ENCODE measurements around the gene PDE7B. TPM values are rescaled to one million over a fixed set of nuclear protein-coding genes. Genes with fewer than 3 reads are reported as not detected.

Gene PDE7B
- total and polyA plus RNA-seq, 4 experiments from 2014 or later = 0.06 to 0.94 (median 0.28) TPM

- intact Hi-C loops (cut with micrococcal nuclease) = no loop called here
- Histone ChIP-seq H3K9me3 (ENCODE audit: control insufficient read depth in 1 of 2, low read length in 2 of 2) (no peaks in the 10 kb centered on the region), H3K27me3 (ENCODE audit: insufficient read depth, low read length) (no peaks in the 10 kb centered on the region), H3K4me1 (ENCODE audit: insufficient read depth, low read length) (no peaks in the 10 kb centered on the region), H3K36me3 (ENCODE audit: insufficient read depth, low read length) (no peaks in the 10 kb centered on the region), H3K4me3 (ENCODE audit: low read length in 2 of 2) (no peak overlapping the region), H3K27ac (ENCODE audit: low read depth, low read length) (no peak overlapping the region)
- ChIA-PET CTCF (ENCODE audit: partially characterized antibody) (no interaction called here), POLR2A (ENCODE audit: partially characterized antibody) (no interaction called here)
- Mint-ChIP-seq H3K4me1 (no peaks in the 10 kb centered on the region), H3K27me3 (peaks cover 5 to 12% of the 10 kb centered on the region in 2 donors), H3K4me3 (no peak overlapping the region), H3K36me3 (no peaks in the 10 kb centered on the region), H3K27ac (no peak overlapping the region), H3K9me3 (no peaks in the 10 kb centered on the region)
- no peak for DNase-seq
Observed at GRCh38 chr6:136108361-136108945, 257.0 kb downstream of the PDE7B start.

DNA sequence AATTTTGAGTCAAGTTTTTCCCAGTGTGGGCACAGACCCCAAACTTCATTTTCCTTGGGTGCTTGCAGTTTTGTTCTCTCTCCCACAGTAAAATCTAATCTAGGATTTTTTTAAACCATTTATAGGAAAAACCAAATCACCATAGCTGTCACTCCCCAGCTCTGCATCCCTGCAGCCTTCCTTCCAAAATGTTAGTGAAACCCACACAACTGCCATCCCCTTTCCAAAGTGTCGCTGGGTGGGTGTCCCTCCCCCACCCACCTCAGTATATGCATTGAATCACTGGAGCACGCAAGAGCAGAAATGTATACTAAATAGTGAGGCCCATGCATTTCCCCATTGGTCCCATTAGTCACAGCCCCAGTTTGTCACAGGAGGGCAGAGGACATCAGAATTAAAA is 260.3 kb downstream of the PDE7B start:
- intact Hi-C loops (cut with micrococcal nuclease) = no loop called here
- H3K9me3 ChIP-seq (ENCODE audit: control insufficient read depth in 1 of 2, low read length in 2 of 2) = no peaks in the 10 kb centered on the region
- no peaks in the 10 kb centered on the region for H3K4me1 ChIP-seq (ENCODE audit: insufficient read depth, low read length)
- no peaks in the 10 kb centered on the region for H3K36me3 ChIP-seq (ENCODE audit: insufficient read depth, low read length)
- no peak for DNase-seq
- Mint-ChIP-seq H3K4me1 (no peaks in the 10 kb centered on the region), H3K27me3 (peaks cover 3 to 19% of the 10 kb centered on the region in 2 donors), H3K27ac (no peak overlapping the region), H3K4me3 (no peak overlapping the region), H3K9me3 (no peaks in the 10 kb centered on the region), H3K36me3 (no peaks in the 10 kb centered on the region)
- H3K27me3 ChIP-seq (ENCODE audit: insufficient read depth, low read length) = no peaks in the 10 kb centered on the region
- H3K4me3 ChIP-seq (ENCODE audit: low read length in 2 of 2) = no peak overlapping the region
- H3K27ac ChIP-seq (ENCODE audit: low read depth, low read length) = no peak overlapping the region
- CTCF ChIA-PET (ENCODE audit: partially characterized antibody) = no interaction called here
- POLR2A ChIA-PET (ENCODE audit: partially characterized antibody) = no interaction called here

GRCh38 chr6:136112262-136112661 is 260.8 kb downstream of the PDE7B start:
- ChIA-PET CTCF (ENCODE audit: partially characterized antibody) (interaction anchor here (2.2 kb wide), 1 partner anchor 16 kb away, joined by 6 read pairs; no protein-coding TSS in a partner anchor), POLR2A (ENCODE audit: partially characterized antibody) (no interaction called here)
- Histone ChIP-seq H3K27me3 (ENCODE audit: insufficient read depth, low read length) (no peaks in the 10 kb centered on the region), H3K4me1 (ENCODE audit: insufficient read depth, low read length) (no peaks in the 10 kb centered on the region), H3K27ac (ENCODE audit: low read depth, low read length) (no peak overlapping the region), H3K4me3 (ENCODE audit: low read length in 2 of 2) (no peak overlapping the region), H3K36me3 (ENCODE audit: insufficient read depth, low read length) (no peaks in the 10 kb centered on the region), H3K9me3 (ENCODE audit: control insufficient read depth in 1 of 2, low read length in 2 of 2) (no peaks in the 10 kb centered on the region)
- no peaks in the 10 kb centered on the region for H3K9me3 Mint-ChIP-seq
- no peaks in the 10 kb centered on the region for H3K4me1 Mint-ChIP-seq
- H3K27ac Mint-ChIP-seq = no peak overlapping the region
- peaks cover 3 to 19% of the 10 kb centered on the region in 2 donors for H3K27me3 Mint-ChIP-seq
- H3K4me3 Mint-ChIP-seq = no peak overlapping the region
- intact Hi-C loops (cut with micrococcal nuclease) = no loop called here
- no peak for DNase-seq
- H3K36me3 Mint-ChIP-seq = no peaks in the 10 kb centered on the region

DNA sequence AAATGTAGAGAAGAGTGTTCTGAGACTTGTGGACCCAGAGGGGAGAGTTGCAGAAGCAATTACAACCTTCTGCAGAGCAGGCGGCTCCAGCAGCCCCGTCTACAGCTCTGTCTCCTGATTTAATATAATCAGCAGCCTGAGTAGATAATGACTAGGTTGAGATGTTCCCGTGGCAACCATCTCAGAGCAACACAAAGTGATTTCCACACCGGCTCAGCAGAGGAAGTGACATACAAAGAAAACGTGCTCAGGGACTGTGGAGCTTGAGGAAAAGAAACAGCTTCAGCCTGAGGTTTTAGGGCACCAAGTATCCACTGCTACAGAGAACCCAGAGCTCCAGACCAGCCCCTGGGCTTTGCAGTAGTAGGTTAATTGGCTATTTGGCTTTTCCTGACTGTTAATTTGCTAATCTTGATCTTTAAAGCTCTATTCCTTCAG is 262.3 kb downstream of the PDE7B start:
- intact Hi-C loops (cut with micrococcal nuclease) = no loop called here
- peaks cover 3 to 16% of the 10 kb centered on the region in 2 donors for H3K27me3 Mint-ChIP-seq
- Histone ChIP-seq H3K4me1 (ENCODE audit: insufficient read depth, low read length) (no peaks in the 10 kb centered on the region), H3K27ac (ENCODE audit: low read depth, low read length) (no peak overlapping the region), H3K36me3 (ENCODE audit: insufficient read depth, low read length) (no peaks in the 10 kb centered on the region), H3K4me3 (ENCODE audit: low read length in 2 of 2) (no peak overlapping the region), H3K27me3 (ENCODE audit: insufficient read depth, low read length) (no peaks in the 10 kb centered on the region), H3K9me3 (ENCODE audit: control insufficient read depth in 1 of 2, low read length in 2 of 2) (no peaks in the 10 kb centered on the region)
- ChIA-PET CTCF (ENCODE audit: partially characterized antibody) (interaction anchor here (2.2 kb wide), 1 partner anchor 14 kb away, joined by 6 read pairs; no protein-coding TSS in a partner anchor), POLR2A (ENCODE audit: partially characterized antibody) (no interaction called here)
- DNase-seq = no peak
- no peaks in the 10 kb centered on the region for H3K4me1 Mint-ChIP-seq
- H3K36me3 Mint-ChIP-seq = no peaks in the 10 kb centered on the region
- no peak overlapping the region for H3K27ac Mint-ChIP-seq
- no peak overlapping the region for H3K4me3 Mint-ChIP-seq
- peaks cover 0 to 3% (median 0%) of the 10 kb centered on the region in 8 donors for H3K9me3 Mint-ChIP-seq

- H3K27me3 Mint-ChIP-seq = peaks cover 3 to 14% of the 10 kb centered on the region in 2 donors
- CTCF ChIA-PET (ENCODE audit: partially characterized antibody) = no interaction called here
- intact Hi-C loops (cut with micrococcal nuclease) = no loop called here
- H3K27me3 ChIP-seq (ENCODE audit: insufficient read depth, low read length) = no peaks in the 10 kb centered on the region
- H3K4me1 Mint-ChIP-seq = no peaks in the 10 kb centered on the region
- H3K4me3 Mint-ChIP-seq = no peak overlapping the region
- no peak overlapping the region for H3K27ac Mint-ChIP-seq
- H3K36me3 ChIP-seq (ENCODE audit: insufficient read depth, low read length) = no peaks in the 10 kb centered on the region
- no peak overlapping the region for H3K27ac ChIP-seq (ENCODE audit: low read depth, low read length)
- peaks cover 0 to 3% (median 0%) of the 10 kb centered on the region in 8 donors for H3K9me3 Mint-ChIP-seq
- POLR2A ChIA-PET (ENCODE audit: partially characterized antibody) = no interaction called here
- H3K4me3 ChIP-seq (ENCODE audit: low read length in 2 of 2) = no peak overlapping the region
- DNase-seq = no peak
- no peaks in the 10 kb centered on the region for H3K9me3 ChIP-seq (ENCODE audit: control insufficient read depth in 1 of 2, low read length in 2 of 2)
- no peaks in the 10 kb centered on the region for H3K4me1 ChIP-seq (ENCODE audit: insufficient read depth, low read length)
- H3K36me3 Mint-ChIP-seq = no peaks in the 10 kb centered on the region
Observed at GRCh38 chr6:136114661-136115060, 263.2 kb downstream of the PDE7B start.

GRCh38 chr6:136115941-136116340 is 264.4 kb downstream of the PDE7B start:
- no peaks in the 10 kb centered on the region for H3K4me1 Mint-ChIP-seq
- intact Hi-C loops (cut with micrococcal nuclease) = no loop called here
- no peak overlapping the region for H3K4me3 Mint-ChIP-seq
- H3K4me3 ChIP-seq (ENCODE audit: low read length in 2 of 2) = no peak overlapping the region
- no peaks in the 10 kb centered on the region for H3K36me3 ChIP-seq (ENCODE audit: insufficient read depth, low read length)
- H3K4me1 ChIP-seq (ENCODE audit: insufficient read depth, low read length) = no peaks in the 10 kb centered on the region
- H3K27me3 ChIP-seq (ENCODE audit: insufficient read depth, low read length) = no peaks in the 10 kb centered on the region
- no peak for DNase-seq
- ChIA-PET POLR2A (ENCODE audit: partially characterized antibody) (no interaction called here), CTCF (ENCODE audit: partially characterized antibody) (no interaction called here)
- H3K9me3 Mint-ChIP-seq = peaks cover 0 to 3% (median 0%) of the 10 kb centered on the region in 8 donors
- no peaks in the 10 kb centered on the region for H3K9me3 ChIP-seq (ENCODE audit: control insufficient read depth in 1 of 2, low read length in 2 of 2)
- no peaks in the 10 kb centered on the region for H3K36me3 Mint-ChIP-seq
- no peak overlapping the region for H3K27ac Mint-ChIP-seq
- H3K27ac ChIP-seq (ENCODE audit: low read depth, low read length) = no peak overlapping the region
- peaks cover 3 to 11% of the 10 kb centered on the region in 2 donors for H3K27me3 Mint-ChIP-seq

DNA sequence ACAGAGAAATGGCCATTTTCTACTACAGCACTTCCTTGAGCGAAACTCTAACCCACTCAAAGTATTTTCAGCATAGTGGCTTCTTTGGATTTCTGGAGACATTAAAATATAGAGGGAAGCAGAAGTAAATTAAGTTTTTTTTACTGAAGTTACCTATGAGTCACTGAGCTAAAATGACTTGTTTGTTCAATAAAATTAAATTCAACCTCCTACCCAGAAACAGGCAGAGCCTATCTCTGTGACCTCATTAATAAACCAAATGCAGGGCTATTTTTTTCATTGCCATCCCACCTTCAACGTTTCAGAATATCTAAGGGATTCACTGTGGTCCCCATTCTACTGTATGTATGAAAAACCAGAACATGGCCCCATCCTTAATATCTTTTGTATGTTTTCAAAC is 265.6 kb downstream of the PDE7B start:
- Histone ChIP-seq H3K4me1 (ENCODE audit: insufficient read depth, low read length) (no peaks in the 10 kb centered on the region), H3K4me3 (ENCODE audit: low read length in 2 of 2) (no peak overlapping the region), H3K27ac (ENCODE audit: low read depth, low read length) (no peak overlapping the region), H3K9me3 (ENCODE audit: control insufficient read depth in 1 of 2, low read length in 2 of 2) (no peaks in the 10 kb centered on the region), H3K36me3 (ENCODE audit: insufficient read depth, low read length) (no peaks in the 10 kb centered on the region), H3K27me3 (ENCODE audit: insufficient read depth, low read length) (no peaks in the 10 kb centered on the region)
- no peak for DNase-seq
- no peaks in the 10 kb centered on the region for H3K4me1 Mint-ChIP-seq
- ChIA-PET CTCF (ENCODE audit: partially characterized antibody) (interaction anchor here (1.7 kb wide), 1 partner anchor 8 kb away, joined by 3 read pairs; no protein-coding TSS in a partner anchor), POLR2A (ENCODE audit: partially characterized antibody) (no interaction called here)
- peaks cover 0 to 3% (median 0%) of the 10 kb centered on the region in 8 donors for H3K9me3 Mint-ChIP-seq
- peaks cover 3 to 9% of the 10 kb centered on the region in 2 donors for H3K27me3 Mint-ChIP-seq
- intact Hi-C loops (cut with micrococcal nuclease) = no loop called here
- no peaks in the 10 kb centered on the region for H3K36me3 Mint-ChIP-seq
- H3K4me3 Mint-ChIP-seq = no peak overlapping the region
- no peak overlapping the region for H3K27ac Mint-ChIP-seq
